HG03378 (cell line): ENCODE measurements around the gene TRIM9.
"Not testable (repeated sequence)": the region's sequence is repeated elsewhere in the genome, so short reads cannot be mapped to it uniquely, and the experiment has no call there.

Source experiments
- ATAC-seq: cut with Tn5 transposase; IDR thresholded peaks from one replicate; pipeline ENCODE4 v1.9.1; 2021; ENCODE audit warnings: mild to moderate bottlenecking, moderate library complexity; ENCODE audit not compliant: unreplicated experiment

Gene TRIM9

GRCh38 chr14:51006324-51006723 lies 88.6 kb downstream of the TRIM9 start:
- ATAC-seq: no peak

DNA sequence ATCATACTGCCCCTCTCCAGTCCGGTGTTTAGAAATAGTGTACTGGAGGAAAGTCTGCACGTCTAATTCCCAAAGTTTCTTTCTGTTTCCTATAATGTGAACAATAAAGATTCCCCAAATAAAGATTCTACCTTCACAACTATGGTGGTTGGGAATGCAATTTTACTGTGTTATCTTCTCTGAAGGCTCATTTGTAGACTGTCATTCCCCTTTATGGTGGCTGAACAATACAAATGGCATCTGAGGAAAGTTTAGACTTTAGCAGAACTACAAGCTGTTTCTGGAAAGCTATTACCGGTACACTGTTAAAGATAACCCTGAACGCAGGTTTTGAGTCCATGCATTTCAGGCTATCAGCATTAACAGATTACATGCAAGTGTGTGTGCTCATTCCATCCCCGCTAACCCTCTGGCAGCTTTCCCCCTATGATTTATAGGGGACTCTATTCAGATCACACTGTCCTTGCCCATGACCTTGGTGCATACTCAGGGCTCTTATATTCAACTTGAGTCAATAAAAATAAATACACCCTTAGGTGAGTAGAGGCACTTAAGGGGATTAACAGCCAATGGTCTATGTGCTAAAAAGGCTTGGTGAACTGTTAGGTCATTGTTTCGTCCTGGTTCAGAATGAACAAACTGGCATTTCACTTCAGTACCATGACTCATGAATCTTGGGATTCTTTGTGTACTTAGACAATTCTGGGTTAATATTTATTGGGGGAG lies 89.9 kb downstream of the TRIM9 start:
- ATAC-seq: no peak

DNA sequence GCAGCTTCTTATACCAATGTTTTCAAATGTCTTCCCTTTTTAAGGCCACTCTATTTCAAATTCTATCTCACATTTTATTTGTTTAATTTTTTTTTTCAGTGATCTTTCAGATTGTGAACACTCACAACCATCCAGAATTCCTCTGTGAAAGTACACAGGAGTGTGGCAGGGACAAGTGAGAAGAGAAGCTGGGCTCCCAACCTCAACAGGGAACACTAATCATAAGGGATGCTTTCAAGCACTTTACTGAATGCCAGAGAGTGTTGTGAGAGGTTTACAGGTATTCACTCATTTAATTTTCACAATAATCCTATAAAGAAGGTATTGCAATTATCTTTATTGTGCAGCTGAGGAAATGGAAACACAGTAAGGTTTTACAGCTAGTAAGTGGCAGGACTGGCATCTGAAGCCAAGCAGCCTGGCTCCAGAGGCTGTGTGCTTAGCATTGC lies 90.5 kb downstream of the TRIM9 start:
- no peak for ATAC-seq

DNA sequence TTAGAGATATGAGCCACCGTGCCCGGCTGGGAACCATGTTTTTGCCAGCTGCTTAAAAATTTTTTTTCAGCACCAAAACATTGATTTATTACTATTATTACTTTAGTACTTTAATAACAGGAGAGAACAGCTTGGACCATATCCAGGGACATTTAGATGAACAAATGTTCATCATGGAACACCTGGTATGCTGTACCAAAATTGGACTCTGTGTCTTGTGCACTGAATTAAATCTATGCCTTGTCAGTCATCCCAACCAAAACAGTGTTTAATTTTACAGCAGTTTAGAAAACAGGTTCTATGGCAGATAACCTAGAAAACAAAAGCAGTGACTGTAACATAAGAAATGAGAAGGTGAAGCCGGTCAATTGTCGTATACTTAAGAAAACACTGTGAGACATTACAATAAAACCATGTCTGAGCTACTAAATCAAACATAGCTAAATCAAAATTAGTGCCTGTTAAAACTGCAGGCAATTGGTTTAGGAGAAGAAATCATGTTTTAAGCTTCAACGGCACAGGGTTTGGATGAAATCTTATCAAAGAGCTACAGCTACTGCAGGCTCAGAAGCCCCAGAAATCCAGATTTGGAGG lies 92.4 kb downstream of the TRIM9 start:
- no peak for ATAC-seq

- no peak for ATAC-seq
These were observed 94.3 kb downstream of the TRIM9 start for GRCh38 chr14:51000566-51000965.

GRCh38 chr14:50999726-51000125 lies 95.2 kb downstream of the TRIM9 start:
- ATAC-seq: no peak

DNA sequence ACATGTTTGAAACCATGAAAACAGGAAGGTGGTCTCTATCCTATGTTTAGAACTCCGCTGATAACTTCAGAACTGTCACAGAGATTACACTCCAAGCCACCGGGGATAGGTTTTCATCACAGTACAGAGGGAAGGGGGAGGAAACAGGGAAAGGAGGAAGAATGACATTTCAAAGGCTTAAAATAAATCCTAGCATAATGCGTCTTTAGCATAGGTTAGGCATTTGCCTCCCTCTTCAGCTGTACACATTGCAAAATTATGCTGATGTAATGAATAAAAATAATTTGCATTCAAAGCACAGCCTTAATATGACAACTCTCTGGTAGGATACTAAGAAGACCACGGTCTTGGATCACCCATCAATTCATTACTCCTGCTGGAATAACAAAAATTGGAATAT lies 96.3 kb downstream of the TRIM9 start:
- ATAC-seq: no peak

GRCh38 chr14:50997712-50998111 lies 97.2 kb downstream of the TRIM9 start:
- no peak for ATAC-seq

DNA sequence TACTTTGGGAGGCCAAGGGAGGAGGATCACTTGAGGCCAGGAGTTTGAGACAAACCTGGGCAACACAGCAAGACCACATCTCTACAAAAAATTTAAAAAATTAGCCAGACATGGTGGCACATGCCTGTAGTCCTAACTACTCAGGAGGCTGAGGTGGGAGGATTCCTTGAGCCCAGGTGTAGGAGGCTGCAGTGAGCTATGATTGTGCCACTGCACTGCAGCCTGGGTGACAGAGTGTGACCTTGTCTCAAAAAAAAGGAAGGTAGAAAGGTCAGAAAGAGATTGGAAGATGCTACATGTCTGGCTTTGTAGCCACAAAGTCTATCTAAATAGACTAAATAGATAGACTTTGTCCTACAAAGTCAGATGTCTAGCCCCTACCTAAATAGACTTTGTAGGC lies 100.7 kb downstream of the TRIM9 start:
- not testable (repeated sequence) for ATAC-seq

DNA sequence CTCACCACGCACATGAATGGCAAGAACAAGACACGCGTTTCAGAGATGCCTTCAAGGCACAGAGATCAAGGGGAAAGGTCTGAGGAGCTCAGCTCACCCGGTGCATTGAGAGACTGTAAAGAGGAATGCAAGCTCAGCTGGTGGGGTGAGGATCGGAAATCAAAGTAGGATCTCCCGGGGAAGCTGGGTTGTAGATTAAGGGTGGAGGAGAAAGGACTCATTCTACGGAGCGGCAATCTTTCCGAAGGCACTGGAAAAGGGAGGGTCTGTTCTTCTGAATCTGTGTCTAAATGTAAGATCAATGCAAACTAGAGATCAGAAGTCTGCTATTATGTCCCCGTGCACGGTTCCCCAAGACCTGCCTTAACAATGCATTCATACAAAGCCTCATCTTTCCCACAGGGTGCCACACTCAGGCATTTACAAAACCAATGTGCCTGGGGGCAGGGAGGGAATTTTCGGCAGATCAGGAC lies 109.0 kb downstream of the TRIM9 start:
- no peak for ATAC-seq

- no peak for ATAC-seq
These were observed 109.6 kb downstream of the TRIM9 start for GRCh38 chr14:50985124-50985858.

- no peak for ATAC-seq
These were observed 110.7 kb downstream of the TRIM9 start for GRCh38 chr14:50984036-50984710.

DNA sequence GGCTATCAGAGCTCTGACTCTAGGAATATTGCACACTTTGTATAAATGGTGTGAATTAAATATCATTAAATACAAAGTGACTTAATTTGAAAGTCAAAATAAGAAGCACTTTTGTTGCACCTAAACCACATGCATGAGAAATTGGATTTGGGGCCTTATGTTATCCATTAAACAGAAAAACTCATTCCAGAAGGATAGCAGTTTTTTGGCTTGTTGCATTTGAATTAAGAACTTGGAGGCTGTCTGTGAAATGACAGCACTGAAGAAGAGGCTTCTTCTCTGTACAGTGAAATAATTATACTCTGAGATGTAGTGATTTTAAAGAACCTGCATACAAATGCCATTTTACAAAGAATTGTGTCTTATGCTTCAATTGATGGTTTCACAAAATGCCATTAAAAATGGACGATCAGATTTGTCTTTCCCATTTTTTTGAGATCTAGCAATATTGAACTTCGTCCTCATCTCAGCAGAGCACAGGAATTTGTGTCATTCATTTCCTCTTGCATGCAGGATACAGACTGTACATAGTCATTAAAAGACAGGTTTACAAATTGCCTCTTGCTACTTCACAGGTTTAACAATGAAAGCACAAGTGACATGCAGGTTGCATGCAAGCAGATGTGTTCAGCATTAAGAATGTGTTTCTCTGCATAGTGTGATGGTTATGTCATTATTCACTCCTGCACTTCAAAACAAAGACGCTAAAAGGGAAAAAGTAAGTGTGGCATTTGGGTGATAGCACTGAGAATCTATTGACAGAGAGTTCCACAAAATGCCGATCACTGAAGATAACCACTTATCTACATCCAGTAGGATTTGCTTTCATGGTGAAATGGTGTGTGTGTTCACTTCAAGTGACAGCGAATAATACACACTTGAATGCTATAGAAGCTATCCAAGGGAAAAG lies 114.7 kb downstream of the TRIM9 start:
- no peak for ATAC-seq

DNA sequence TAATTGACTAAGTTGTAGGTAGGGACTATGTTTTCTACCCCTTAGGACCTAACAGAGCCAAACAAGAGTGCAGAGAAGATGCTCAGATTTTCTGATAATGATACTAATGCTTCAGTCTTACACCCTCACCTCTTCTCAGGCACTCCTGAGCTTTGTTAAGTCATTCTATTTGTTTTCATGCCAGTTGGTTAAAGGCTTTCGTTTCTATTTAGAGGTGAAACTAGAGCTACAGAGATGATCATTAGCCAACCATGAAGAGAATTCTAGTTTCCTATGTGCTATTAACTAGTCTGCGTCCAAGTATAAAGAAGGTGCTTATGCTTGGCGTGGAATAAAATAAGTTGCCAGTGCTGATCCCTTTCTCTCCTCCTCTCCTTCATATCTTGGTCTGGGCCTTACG lies 116.0 kb downstream of the TRIM9 start:
- ATAC-seq: peak; percentile 86

- no peak for ATAC-seq
These were observed 116.4 kb downstream of the TRIM9 start for GRCh38 chr14:50978529-50978871.

GRCh38 chr14:50977863-50978528 lies 116.9 kb downstream of the TRIM9 start:
- ATAC-seq: peak; percentile 47

DNA sequence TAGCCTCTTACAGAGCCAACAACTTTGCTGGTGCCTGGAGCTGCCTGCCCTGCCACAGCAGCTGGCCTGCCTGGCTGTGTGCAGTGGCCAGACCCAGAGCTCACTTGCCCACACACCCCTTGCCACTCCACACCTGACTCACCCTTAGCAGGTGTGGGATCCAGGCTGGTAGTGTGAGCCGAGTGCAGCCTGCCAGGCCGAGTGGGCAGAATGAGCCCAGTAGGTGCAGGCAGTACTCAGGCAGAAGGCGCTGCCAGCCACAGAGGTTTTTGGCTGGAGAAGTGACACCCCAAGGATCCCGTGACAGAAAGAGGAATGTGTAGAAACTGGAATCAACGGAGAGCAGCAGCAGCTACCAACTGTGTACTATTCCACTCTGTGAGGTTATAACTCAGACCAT lies 120.8 kb downstream of the TRIM9 start:
- ATAC-seq: no peak

GRCh38 chr14:50972734-50973133 lies 122.2 kb downstream of the TRIM9 start:
- ATAC-seq: no peak

GRCh38 chr14:50970886-50971781 lies 123.8 kb downstream of the TRIM9 start:
- no peak for ATAC-seq
